Thyroid gland (tissue), 4 donors: ENCODE results near the gene RIMBP2. TPM values are rescaled to one million over a fixed set of nuclear protein-coding genes. Genes with fewer than 3 reads are reported as not detected.

Source experiments
- DNase-seq, 2 donors: peaks; one replicate each; pipeline ENCODE4 v3.0.0-alpha.2; 2019
- H3K27ac ChIP-seq, 3 donors: fragments of 200-600 bp; sonication (generic); 1 replicate in 2 of 3; 2 replicates in 1 of 3; pipeline ENCODE4 v1.5.1; 2016 to 2019; ENCODE audit warnings: mild to moderate bottlenecking in 1 of 3, moderate library complexity in 1 of 3
- H3K27me3 ChIP-seq: fragments of 200-600 bp; sonication (generic); one replicate; pipeline ENCODE4 v1.5.1; 2019
- H3K36me3 ChIP-seq, 2 donors: fragments of 200-600 bp; sonication (generic); one replicate each; pipeline ENCODE4 v1.5.1; 2016 to 2019
- H3K4me1 ChIP-seq, 2 donors: fragments of 200-600 bp; sonication (generic); one replicate each; pipeline ENCODE4 v1.5.1; 2017 to 2019
- H3K4me3 ChIP-seq, 3 donors: fragments of 200-600 bp; sonication (generic); replicated peaks in 1 of 3; 1 replicate in 2 of 3; 2 replicates in 1 of 3; pipeline ENCODE4 v1.5.1; 2016; ENCODE audit warnings: mild to moderate bottlenecking in 1 of 3
- H3K9me3 ChIP-seq: fragments of 200-600 bp; sonication (generic); one replicate; pipeline ENCODE4 v1.5.1; 2017
- CTCF ChIP-seq, 6 experiments: fragments of 200-600 bp in 3 of 6; fragments of 450-650 bp in 3 of 6; sonication (generic) in 3 of 6; IDR thresholded peaks; one replicate each; pipeline ENCODE4 v1.5.1; 2016 to 2019; ENCODE audit warnings: antibody characterized with exemption in 6 of 6, mild to moderate bottlenecking in 2 of 6, inconsistent platforms in 1 of 6, moderate library complexity in 1 of 6
- POLR2A ChIP-seq, 2 donors: fragments of 450-650 bp; IDR thresholded peaks; one replicate each; pipeline ENCODE4 v1.6.1; 2017; ENCODE audit warnings: antibody characterized with exemption in 2 of 2, mild to moderate bottlenecking in 2 of 2, moderate library complexity in 1 of 2
- WGBS, 2 donors: methylation state at CpG; one replicate each; pipeline ENCODE4 v1.1.5; 2017; 5-methylcytosine and 5-hydroxymethylcytosine counted together
- intact Hi-C: fragments of 100-400 bp; cut with DNase I; formaldehyde crosslinking; loops from one replicate; pipeline ENCODE4 v1.15.1; 2023
- total RNA-seq, 4 donors: library from RNA; depleted of rRNA; stranded (reverse); fragments of >200 nt; gene quantifications; one replicate each; pipeline ENCODE4 v1.2.3, GENCODE V29; 2016

RIMBP2 gene
- total RNA-seq, 4 donors from 2014 or later, result 0.11 to 2.2 (median 0.63) TPM

DNA sequence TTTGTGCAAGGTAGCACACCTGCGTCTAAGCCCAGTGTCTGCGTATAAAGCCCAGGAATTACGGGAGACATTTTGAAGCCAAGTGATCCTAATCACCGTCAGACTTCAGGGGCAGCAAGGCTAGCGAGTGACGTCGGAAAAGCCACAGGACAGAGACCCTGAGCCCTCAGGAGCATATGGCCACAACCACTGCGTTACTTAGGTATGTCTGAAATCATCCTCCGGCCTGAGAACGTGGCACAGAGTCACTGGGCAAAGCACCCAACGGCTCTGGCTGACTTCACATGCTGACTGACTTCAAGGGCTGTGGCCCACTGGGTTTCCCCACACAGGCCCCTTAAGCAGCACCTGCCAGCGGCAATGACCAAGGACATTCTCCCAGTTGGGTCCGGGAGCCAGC lies 71.5 kb downstream of the RIMBP2 start:
- no peaks in the 10 kb centered on the region for H3K4me1 ChIP-seq
- no peak for DNase-seq
- TF ChIP-seq POLR2A (IDR thresholded peaks at IDR 0.05) (no peak), CTCF (IDR thresholded peaks at IDR 0.05) (no peak)
- H3K27me3 ChIP-seq, result no peaks in the 10 kb centered on the region
- H3K4me3 ChIP-seq, result no peak overlapping the region
- WGBS, 2 donors, result 92 to 96% methylated on average over 10 to 13 of the region's 13 CpGs
- H3K9me3 ChIP-seq, result no peaks in the 10 kb centered on the region
- intact Hi-C loops, result no loop called here
- no peaks in the 10 kb centered on the region for H3K36me3 ChIP-seq
- no peak overlapping the region for H3K27ac ChIP-seq

- Histone ChIP-seq H3K27me3 (no peaks in the 10 kb centered on the region), H3K4me3 (no peak overlapping the region), H3K27ac (no peak overlapping the region), H3K36me3 (no peaks in the 10 kb centered on the region), H3K4me1 (no peaks in the 10 kb centered on the region), H3K9me3 (no peaks in the 10 kb centered on the region)
- WGBS, 2 donors, result 88 to 89% methylated on average over 12 of the region's 12 CpGs
- intact Hi-C loops, result no loop called here
- no peak for DNase-seq
- TF ChIP-seq POLR2A (IDR thresholded peaks at IDR 0.05) (no peak), CTCF (IDR thresholded peaks at IDR 0.05) (no peak)
These were observed 72.0 kb downstream of the RIMBP2 start for GRCh38 chr12:130644146-130644545.

DNA sequence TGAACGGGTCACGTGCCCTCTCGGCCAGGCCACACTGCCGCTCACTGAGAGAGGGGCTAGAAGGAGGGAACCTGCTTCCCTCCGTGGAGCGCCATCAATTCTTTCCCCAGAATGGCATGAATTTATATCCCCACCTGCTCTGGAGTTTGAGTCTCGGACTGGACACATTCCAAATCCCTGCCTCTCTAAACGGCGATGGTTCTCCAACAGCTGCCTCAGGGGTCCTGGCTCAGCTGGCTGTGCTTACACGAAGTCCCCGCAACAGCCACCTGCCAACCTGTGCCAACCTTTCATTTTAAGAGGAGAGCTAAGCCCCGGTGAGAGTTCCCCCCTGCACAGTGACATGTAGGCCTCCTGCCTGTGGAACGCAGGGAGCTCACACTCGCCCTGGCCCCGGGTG lies 73.2 kb downstream of the RIMBP2 start:
- intact Hi-C loops, result no loop called here
- 76 to 94% methylated on average over 7 to 15 of the region's 15 CpGs for WGBS, 2 donors
- TF ChIP-seq POLR2A (IDR thresholded peaks at IDR 0.05) (no peak), CTCF (IDR thresholded peaks at IDR 0.05) (no peak)
- no peak for DNase-seq
- Histone ChIP-seq H3K9me3 (no peaks in the 10 kb centered on the region), H3K27ac (no peak overlapping the region), H3K36me3 (no peaks in the 10 kb centered on the region), H3K4me3 (no peak overlapping the region), H3K27me3 (no peaks in the 10 kb centered on the region), H3K4me1 (no peaks in the 10 kb centered on the region)

GRCh38 chr12:130641533-130642184 lies 74.4 kb downstream of the RIMBP2 start:
- H3K9me3 ChIP-seq, result no peaks in the 10 kb centered on the region
- H3K36me3 ChIP-seq, result no peaks in the 10 kb centered on the region
- no peak for TF ChIP-seq POLR2A (IDR thresholded peaks at IDR 0.05)
- no peak for TF ChIP-seq CTCF (IDR thresholded peaks at IDR 0.05)
- intact Hi-C loops, result no loop called here
- H3K27ac ChIP-seq, result no peak overlapping the region
- no peaks in the 10 kb centered on the region for H3K27me3 ChIP-seq
- no peak for DNase-seq
- no peak overlapping the region for H3K4me3 ChIP-seq
- 89 to 91% methylated on average over 14 of the region's 14 CpGs for WGBS, 2 donors
- no peaks in the 10 kb centered on the region for H3K4me1 ChIP-seq

DNA sequence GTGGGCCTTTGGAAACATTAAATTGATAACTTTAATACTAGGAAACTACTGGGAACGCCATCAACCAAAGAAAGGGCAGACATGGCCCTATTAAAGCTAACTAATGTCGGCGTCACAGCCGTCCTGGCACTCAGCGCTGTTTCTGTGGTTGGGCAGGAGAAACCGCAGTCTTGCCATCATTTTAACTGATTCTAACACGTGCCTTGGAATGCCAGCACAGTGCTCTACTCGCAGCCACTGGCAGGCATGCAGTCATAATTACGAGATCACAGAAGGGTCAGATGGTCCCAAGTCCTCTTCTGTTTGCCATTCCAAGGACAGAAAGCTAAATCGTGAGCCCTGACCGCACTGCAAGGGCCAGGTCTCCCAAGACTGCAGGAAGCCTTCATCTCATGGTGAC lies 75.2 kb downstream of the RIMBP2 start:
- Histone ChIP-seq H3K27me3 (no peaks in the 10 kb centered on the region), H3K4me1 (no peaks in the 10 kb centered on the region), H3K27ac (no peak overlapping the region), H3K4me3 (no peak overlapping the region), H3K9me3 (no peaks in the 10 kb centered on the region), H3K36me3 (no peaks in the 10 kb centered on the region)
- 83 to 90% methylated on average over 11 of the region's 11 CpGs for WGBS, 2 donors
- no peak for TF ChIP-seq POLR2A (IDR thresholded peaks at IDR 0.05)
- no peak for TF ChIP-seq CTCF (IDR thresholded peaks at IDR 0.05)
- no peak for DNase-seq
- intact Hi-C loops, result no loop called here
